ENCODE results near the gene NUFIP1.
"Not testable (repeated sequence)": the region's sequence is repeated elsewhere in the genome, so short reads cannot be mapped to it uniquely, and the experiment has no call there.

The NUFIP1 gene
- total RNA-seq: 11.6 to 36.7 (median 12.3) reads per million in 3 experiments

GRCh38 chr13:44989071-44989889 is at the start of gene NUFIP1, which contains the start of gene GPALPP1:
TSS of gene NUFIP1 (minus strand) at chr13:44989471. CDS start at chr13:44989436, 35 bp downstream.
TSS of gene GPALPP1 (plus strand) at chr13:44989538. CDS start at chr13:44989655, 117 bp downstream.
- DNase-seq: peak; percentile 89

- no peak for DNase-seq
Observed at GRCh38 chr13:45036206-45036605, 46.9 kb upstream of the NUFIP1 start.

DNA sequence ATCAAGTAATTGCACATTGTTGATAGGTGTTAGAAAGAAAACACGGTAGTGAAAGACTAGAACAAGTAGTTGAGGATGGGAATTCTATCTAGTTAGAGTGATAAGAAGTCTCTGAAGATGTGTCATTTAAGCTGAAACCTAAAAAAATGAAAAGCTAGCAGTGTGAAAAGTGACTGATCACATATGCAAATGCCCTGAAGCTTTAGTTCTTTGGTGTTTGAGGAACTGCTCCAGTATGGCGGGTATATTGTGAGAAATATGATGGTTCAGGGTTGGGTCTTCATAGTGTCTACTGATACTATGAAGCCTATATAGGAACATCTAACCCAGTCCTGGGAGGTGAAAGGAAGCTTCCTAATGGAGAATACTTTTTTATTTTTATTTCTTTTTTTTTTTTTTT is 45.1 kb upstream of the NUFIP1 start:
- DNase-seq: no peak

GRCh38 chr13:45024847-45025246 is 35.6 kb upstream of the NUFIP1 start:
- DNase-seq: no peak

DNA sequence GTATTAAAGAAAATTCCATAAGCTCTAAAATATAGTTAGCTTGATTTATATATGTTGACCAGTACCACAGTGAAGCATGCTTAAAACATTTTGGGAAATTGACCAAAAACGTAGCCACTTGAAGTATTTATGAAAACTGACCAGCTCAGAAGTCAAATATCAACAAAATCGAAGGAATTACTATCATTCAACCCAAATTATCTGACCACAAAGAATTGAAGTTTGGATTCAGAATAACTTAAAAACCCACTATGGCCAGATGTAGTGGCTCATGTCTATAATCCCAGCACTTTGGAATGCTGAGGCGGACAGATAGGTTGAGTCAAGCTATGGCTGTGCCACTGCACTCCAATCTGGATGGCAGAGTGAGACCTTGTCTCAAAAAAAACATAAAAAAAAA is 32.0 kb upstream of the NUFIP1 start:
- DNase-seq: no peak

- not testable (repeated sequence) for DNase-seq
Observed at GRCh38 chr13:45019981-45020380, 30.7 kb upstream of the NUFIP1 start.

DNA sequence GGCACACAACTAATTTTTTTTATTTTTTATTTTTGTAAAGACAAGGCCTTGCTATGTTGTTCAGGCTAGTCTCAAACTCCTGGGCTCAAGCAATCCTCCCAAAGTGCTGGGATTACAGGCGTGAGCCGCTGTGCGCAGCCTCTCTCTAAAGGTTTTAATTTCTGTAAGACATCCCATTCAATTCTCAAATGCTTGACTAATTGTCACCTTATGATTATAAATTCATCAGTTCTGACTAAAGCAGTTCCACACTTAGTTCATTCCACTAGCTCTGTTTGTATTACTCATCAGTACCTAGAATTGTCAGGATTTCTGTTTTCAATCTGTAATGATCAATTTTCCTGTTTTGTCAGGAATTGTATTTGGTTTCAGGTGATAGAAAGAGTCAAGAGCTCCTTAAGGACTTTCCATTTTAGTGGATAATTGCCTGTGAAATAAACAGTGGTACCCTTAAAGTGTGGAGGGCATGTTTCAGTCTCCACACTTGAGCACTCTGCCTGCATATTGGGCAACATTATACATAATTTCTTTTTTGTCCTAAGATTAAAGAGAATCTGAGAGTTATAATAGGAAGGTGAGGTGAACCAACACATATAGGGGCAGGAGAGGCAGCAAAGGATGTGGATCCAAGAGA is 27.6 kb upstream of the NUFIP1 start:
- DNase-seq: no peak

- no peak for DNase-seq
Observed at GRCh38 chr13:45015300-45015699, 26.0 kb upstream of the NUFIP1 start.

DNA sequence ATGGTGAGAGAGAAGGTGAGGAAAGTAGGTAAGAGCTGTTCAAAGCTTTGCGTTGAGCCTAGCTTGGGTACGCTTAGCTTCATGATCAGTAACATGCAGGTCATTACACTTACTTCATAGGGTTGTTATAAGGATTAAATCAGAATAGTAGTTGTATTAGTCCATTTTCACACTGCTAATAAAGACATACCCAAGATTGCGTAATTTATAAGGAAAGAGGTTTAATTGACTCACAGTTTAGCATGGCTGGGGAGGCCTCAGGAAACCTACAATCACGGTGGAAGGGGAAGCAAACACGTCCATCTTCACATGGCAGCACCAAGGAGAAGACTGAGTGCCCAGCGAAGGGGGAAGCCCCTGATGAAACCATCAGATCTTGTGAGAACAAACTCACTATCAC is 21.9 kb upstream of the NUFIP1 start:
- no peak for DNase-seq

DNA sequence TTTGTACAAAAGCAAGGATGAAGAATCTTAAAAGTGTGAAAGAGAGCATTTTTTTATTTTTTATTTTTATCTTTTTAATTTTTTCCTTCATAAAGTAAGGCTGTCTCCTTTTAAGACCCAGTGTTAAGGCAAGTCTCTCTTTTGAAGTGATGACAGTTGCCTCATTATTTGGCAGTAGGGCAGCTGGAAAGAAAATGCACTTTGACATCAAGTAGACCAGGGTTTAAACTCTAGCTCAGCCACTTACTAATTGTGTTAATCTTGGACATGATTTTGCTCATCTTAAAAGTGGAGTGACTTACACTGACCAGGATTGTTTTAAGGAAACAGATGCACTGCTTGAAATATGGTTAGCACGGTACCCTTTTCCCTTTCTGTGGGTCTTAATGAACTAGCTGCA is 18.6 kb upstream of the NUFIP1 start:
- no peak for DNase-seq

GRCh38 chr13:45007225-45007624 is 18.0 kb upstream of the NUFIP1 start:
- no peak for DNase-seq

DNA sequence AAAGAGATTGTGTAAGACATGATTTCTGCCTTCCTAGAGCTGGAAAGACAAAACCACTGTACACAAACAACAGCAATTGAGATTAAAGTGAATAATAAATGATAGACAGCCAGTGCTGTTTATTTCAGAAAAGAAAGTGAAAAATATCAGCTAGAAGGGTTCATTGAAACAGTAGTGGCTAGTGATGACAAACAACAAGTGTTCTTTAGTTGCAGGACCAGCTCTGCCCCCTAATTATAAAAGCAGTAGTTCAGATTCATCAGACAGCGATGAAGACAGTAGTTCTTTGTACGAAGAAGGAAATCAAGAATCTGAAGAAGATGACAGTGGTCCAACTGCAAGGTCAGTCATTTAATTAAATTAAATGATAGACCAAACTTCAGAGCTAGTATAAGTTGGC is 14.8 kb upstream of the NUFIP1 start:
- no peak for DNase-seq

DNA sequence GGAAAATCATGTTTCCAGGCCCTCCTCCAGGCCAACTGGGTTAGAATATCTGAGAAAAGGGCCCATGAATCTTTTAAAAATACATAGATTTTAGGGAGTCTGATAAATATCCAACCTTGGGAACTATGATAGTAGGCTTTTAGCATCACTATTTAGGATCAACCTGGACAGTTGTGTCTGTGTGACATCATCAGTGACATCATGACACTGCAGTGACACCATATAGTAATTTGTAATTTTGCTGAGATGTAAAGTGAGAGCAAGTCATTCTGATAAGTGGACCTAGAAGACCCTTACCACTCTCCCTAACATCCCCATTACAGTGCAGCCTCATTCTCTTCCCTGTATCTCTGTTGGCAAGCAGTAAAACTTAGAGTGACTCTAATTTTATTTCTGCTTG is 14.1 kb upstream of the NUFIP1 start:
- no peak for DNase-seq

DNA sequence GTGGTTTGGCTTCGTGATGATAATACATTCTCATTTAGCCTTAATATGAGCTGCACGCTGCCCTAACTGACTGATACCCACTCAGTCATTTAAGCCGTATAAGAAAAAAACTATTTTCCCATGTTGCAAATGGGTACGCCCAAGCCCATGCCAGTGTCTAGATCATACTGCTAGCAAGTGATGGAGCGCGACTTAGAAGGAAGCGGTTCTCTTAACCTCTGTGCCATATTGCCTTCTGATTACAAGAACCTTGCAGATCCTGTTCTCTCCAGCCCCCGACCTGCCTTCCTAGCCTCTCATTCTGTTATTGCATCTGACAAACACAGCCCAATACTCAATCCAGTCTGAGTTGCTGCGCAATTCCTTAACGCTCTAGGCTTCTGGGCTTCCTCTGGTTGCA is 670 bp upstream of the NUFIP1 start:
- no peak for DNase-seq

- no peak for DNase-seq
Observed at GRCh38 chr13:44978328-44978727, 10.9 kb downstream of the NUFIP1 start.

- no peak for DNase-seq
Observed at GRCh38 chr13:44976949-44977583, 12.2 kb downstream of the NUFIP1 start.

- no peak for DNase-seq
Observed at GRCh38 chr13:44976196-44976595, 13.1 kb downstream of the NUFIP1 start.

GRCh38 chr13:44974056-44974793 is 15.0 kb downstream of the NUFIP1 start:
- DNase-seq: no peak

DNA sequence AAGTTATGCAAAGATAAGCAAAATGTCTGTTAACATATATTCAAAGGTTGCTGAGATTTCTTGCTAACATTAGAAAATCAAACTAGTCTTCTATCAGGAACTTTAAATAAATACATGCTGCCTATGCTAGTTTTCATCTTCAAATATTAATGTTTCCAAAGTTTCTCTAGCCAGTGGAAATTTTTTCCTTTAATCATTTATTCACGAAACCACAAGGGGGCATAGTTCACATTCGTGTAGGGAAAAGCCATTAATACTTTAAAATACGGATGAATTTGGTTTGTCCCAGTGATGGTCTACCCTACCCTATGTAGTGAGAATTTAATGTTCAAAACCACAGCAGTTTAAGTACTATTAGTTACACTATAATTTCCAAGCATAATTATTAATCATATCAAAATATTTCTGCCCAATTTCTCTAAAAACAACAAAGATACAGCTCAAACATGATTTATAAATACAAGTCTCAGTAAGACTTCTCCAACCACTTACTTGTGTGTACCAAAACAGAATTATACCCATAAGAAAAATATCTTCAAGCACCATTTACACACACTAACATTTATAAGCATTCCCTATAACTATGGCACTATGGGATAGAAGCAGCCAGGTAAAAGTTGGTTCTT is 16.2 kb downstream of the NUFIP1 start:
- DNase-seq: peak; percentile 3

DNA sequence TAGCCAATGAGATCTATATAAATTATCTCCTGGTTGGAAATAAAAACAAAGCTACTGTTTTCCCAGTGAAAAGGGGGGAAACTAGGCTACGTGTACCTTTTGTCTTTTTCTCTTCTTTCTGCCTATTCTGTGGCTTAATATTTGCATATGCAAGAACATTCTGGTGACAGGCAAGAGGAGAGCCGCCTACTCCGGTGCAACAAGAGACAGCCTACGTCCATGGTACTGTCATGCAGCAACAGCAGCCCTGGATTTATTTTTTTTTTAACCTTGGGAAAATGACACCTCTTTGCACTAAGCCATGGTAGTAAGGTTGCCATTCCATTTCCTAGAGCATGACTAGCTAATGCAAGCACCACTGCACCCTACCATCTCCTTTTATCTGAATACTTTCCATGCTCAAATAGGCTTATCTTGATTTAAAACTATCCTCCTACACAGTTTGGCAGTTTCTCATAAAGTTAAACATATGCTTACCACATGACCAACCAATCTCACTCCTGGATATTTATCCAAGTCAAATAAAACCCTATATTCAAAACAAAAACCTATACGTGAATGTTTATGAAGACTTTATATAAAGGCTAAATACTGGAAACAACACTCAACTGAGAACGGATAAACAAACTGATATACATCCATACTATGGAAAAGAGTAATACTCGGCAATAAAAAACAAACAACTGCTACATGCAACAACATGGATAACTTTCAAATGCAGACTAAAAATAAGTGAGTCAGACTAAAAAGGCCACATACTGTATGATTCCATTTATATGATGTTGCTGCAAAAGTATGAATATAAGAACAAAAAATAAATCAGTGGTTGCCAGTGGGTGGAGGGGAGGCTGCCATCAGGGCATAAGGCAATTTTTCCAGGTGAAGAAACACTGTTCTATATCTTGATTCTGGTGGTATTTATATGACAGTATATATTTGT is 17.3 kb downstream of the NUFIP1 start:
- DNase-seq: no peak

All from central memory CD4-positive, alpha-beta T cell (primary cell).